Fibroblast of lung (primary cell): ENCODE results near the gene NCKAP5. TPM values are rescaled to one million over a fixed set of nuclear protein-coding genes. Genes with fewer than 3 reads are reported as not detected.

Experiments used
- DNase-seq, 2 donors: peaks; one replicate each; pipeline versions ENCODE4 v3.0.0 to v3.0.0-alpha.2; 2010; ENCODE audit warnings: low read depth in 2 of 2
- H2AFZ ChIP-seq: 2 replicates; pipeline ENCODE4 v1.5.1; 2012; ENCODE audit warnings: low read length, control low read depth, inconsistent platforms
- H3K27ac ChIP-seq: 2 replicates; pipeline ENCODE4 v1.5.1; 2011; ENCODE audit warnings: low read length, control low read depth; ENCODE audit not compliant: insufficient read depth
- H3K27me3 ChIP-seq: 2 replicates; pipeline ENCODE4 v1.5.1; 2011; ENCODE audit warnings: mild to moderate bottlenecking, low read length; ENCODE audit not compliant: control insufficient read depth, insufficient read depth
- H3K36me3 ChIP-seq: 2 replicates; pipeline ENCODE4 v1.5.1; 2011; ENCODE audit warnings: low read length; ENCODE audit not compliant: control insufficient read depth, insufficient read depth
- H3K4me1 ChIP-seq: 2 replicates; pipeline ENCODE4 v1.5.1; 2011; ENCODE audit warnings: low read length; ENCODE audit not compliant: control insufficient read depth, insufficient read depth; ENCODE audit errors: extremely low read depth
- H3K4me2 ChIP-seq: 2 replicates; pipeline ENCODE4 v1.5.1; 2011; ENCODE audit warnings: low read length, control low read depth; ENCODE audit not compliant: insufficient read depth; ENCODE audit errors: extremely low read depth
- H3K4me3 ChIP-seq, 4 experiments: fragments of 200-600 bp in 1 of 4; sonication (generic) in 1 of 4; replicated peaks in 1 of 4; 2 replicates each; pipeline ENCODE4 v1.5.1; 2011 to 2016; ENCODE audit warnings: low read length in 4 of 4, low read depth in 3 of 4, mild to moderate bottlenecking in 3 of 4, control low read depth in 2 of 4, inconsistent platforms in 1 of 4, mixed read lengths in 1 of 4; ENCODE audit not compliant: insufficient read depth in 1 of 4; ENCODE audit errors: control extremely low read depth in 1 of 4
- H3K79me2 ChIP-seq: 2 replicates; pipeline ENCODE4 v1.5.1; 2012; ENCODE audit warnings: mild to moderate bottlenecking, low read length, inconsistent platforms; ENCODE audit not compliant: control insufficient read depth, insufficient read depth
- H3K9ac ChIP-seq: 2 replicates; pipeline ENCODE4 v1.5.1; 2011; ENCODE audit warnings: mild to moderate bottlenecking, low read length, control low read depth; ENCODE audit not compliant: insufficient read depth
- H3K9me3 ChIP-seq: 2 replicates; pipeline ENCODE4 v1.5.1; 2012; ENCODE audit warnings: low read depth, low read length; ENCODE audit not compliant: control insufficient read depth, insufficient read depth
- H4K20me1 ChIP-seq: 2 replicates; pipeline ENCODE4 v1.5.1; 2011; ENCODE audit warnings: low read length; ENCODE audit not compliant: control insufficient read depth, insufficient read depth; ENCODE audit errors: extremely low read depth
- EZH2 ChIP-seq: IDR thresholded peaks from 2 replicates; pipeline ENCODE4 v1.5.1; 2012; ENCODE audit warnings: low read length, control low read depth, mild to moderate bottlenecking; ENCODE audit errors: missing control alignments
- polyA plus RNA-seq, 2 donors: library from polyadenylated mRNA; depleted of rRNA in 1 of 2; stranded (reverse) in 1 of 2; unstranded in 1 of 2; fragments of >200 nt; gene quantifications; 2 replicates each; pipeline ENCODE4 v1.2.1, GENCODE V29; 2011 to 2012; ENCODE audit warnings: missing spikeins in 1 of 2
- total RNA-seq: library from RNA; depleted of rRNA; stranded (reverse); fragments of >200 nt; gene quantifications from 2 replicates; pipeline ENCODE4 v1.2.1, GENCODE V29; 2014
- TF ChIP-seq, protein P1 (sequence below), 2 donors: IDR thresholded peaks in 1 of 2; conservative IDR thresholded peaks in 1 of 2; 1 replicate in 1 of 2; 2 replicates in 1 of 2; pipeline ENCODE4 v1.5.1; 2011 to 2012; ENCODE audit warnings: low read length in 2 of 2, control low read depth in 1 of 2, inconsistent platforms in 1 of 2, low read depth in 1 of 2, mild to moderate bottlenecking in 1 of 2

NCKAP5 gene
- total and polyA plus RNA-seq, 2 donors (not counting 1 experiment from before 2014, with no cell fraction given) = 2.6 to 6.2 TPM

DNA sequence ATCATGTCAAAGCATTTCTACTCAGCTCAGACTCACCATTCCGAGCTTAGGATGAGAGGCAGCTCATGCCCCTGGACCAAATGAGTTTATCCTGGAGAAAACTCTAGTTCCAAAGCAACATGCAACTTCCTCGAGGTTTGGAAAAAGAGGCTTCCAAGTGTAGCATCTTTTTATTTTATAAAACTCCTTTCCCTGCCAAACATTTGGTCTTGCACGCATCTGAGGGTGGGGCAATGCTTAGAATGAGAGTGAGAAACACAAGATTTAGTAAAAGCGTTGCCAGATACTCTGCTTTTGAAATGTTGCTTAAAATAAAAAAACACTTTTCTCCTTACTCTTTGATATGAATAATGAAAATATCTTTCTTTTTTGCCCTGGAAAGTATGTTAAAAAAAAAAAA is 151.5 kb downstream of the NCKAP5 start:
- Histone ChIP-seq H3K4me3 (no peak overlapping the region), H3K36me3 (no peaks in the 10 kb centered on the region), H3K4me1 (no peaks in the 10 kb centered on the region), H3K27me3 (no peaks in the 10 kb centered on the region), H3K79me2 (no peaks in the 10 kb centered on the region), H3K27ac (no peak overlapping the region), H3K9me3 (no peaks in the 10 kb centered on the region), H3K9ac (no peak overlapping the region), H3K4me2 (no peak overlapping the region), H2AFZ (no peak overlapping the region), H4K20me1 (no peaks in the 10 kb centered on the region)
- peak in 1 of 2 donors; percentile 6 for DNase-seq
- TF ChIP-seq EZH2 = no peak
- TF ChIP-seq, protein P1, sequence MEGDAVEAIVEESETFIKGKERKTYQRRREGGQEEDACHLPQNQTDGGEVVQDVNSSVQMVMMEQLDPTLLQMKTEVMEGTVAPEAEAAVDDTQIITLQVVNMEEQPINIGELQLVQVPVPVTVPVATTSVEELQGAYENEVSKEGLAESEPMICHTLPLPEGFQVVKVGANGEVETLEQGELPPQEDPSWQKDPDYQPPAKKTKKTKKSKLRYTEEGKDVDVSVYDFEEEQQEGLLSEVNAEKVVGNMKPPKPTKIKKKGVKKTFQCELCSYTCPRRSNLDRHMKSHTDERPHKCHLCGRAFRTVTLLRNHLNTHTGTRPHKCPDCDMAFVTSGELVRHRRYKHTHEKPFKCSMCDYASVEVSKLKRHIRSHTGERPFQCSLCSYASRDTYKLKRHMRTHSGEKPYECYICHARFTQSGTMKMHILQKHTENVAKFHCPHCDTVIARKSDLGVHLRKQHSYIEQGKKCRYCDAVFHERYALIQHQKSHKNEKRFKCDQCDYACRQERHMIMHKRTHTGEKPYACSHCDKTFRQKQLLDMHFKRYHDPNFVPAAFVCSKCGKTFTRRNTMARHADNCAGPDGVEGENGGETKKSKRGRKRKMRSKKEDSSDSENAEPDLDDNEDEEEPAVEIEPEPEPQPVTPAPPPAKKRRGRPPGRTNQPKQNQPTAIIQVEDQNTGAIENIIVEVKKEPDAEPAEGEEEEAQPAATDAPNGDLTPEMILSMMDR (conservative IDR thresholded peaks at IDR 0.05 in 1 of 2, IDR thresholded peaks at IDR 0.05 in 1 of 2; ENCODE audit: low read depth in 1 of 2, low read length in 2 of 2) = no peak

DNA sequence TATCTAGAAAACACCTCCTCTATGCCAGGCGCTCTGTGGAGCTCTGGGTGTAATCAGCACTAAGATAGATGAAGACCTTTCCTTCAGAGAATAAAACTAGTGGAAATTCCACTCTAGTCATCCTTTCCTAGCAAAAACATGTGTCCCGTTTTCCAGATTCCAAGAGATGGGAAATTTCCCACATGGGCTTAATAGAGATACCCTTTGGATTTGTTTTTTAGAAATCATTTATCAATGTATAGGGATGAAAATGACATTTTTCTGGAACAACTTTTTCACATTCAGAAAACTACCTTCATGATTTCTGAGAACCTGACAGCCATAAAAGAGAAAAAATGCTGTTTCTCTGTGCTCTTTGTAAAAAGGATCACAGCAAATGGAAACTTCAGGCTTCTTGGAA is 152.1 kb downstream of the NCKAP5 start:
- TF ChIP-seq, protein P1 (conservative IDR thresholded peaks at IDR 0.05 in 1 of 2, IDR thresholded peaks at IDR 0.05 in 1 of 2; ENCODE audit: low read depth in 1 of 2, low read length in 2 of 2) = no peak
- no peak for TF ChIP-seq EZH2
- Histone ChIP-seq H3K27ac (no peak overlapping the region), H3K9me3 (no peaks in the 10 kb centered on the region)

DNA sequence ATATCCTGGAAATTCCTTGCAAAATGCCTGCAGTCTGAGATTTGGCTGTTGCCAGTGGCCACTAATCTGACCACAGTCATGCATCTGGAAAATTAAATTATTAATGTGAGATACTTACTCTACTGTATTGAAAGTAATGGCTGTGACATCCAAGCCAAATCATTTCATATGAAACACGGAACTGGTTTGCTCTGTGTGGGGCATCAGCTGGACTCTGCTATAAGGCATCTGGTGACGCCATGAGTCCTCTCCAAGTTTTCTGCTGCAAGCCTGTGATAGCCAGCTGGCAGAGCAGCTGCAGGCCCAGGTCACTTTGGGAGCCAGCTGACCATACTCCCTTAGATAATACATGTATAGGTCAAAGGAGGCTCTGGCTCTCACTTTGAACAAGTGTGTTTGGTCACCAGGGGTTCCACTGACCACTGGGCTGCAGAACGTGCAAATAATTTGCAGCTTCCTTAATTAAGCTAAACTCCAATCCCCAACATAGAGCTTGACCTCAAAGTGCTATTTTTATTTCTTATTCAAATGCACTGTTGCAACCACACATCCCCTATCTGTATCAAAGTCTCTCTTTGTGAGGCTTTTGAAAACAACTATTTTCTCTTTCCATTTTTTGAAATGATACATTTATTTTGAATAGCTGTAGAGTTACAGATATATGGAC is 152.9 kb downstream of the NCKAP5 start:
- Histone ChIP-seq H2AFZ (no peak overlapping the region), H3K9ac (no peak overlapping the region), H3K4me1 (no peaks in the 10 kb centered on the region), H3K79me2 (no peaks in the 10 kb centered on the region), H3K9me3 (no peaks in the 10 kb centered on the region), H4K20me1 (no peaks in the 10 kb centered on the region), H3K27ac (no peak overlapping the region), H3K36me3 (no peaks in the 10 kb centered on the region), H3K27me3 (no peaks in the 10 kb centered on the region), H3K4me2 (no peak overlapping the region), H3K4me3 (no peak overlapping the region)
- DNase-seq = peak; percentile 19 to 68
- TF ChIP-seq, protein P1 (conservative IDR thresholded peaks at IDR 0.05 in 1 of 2, IDR thresholded peaks at IDR 0.05 in 1 of 2; ENCODE audit: low read depth in 1 of 2, low read length in 2 of 2) = no peak
- TF ChIP-seq EZH2 = no peak

More for the DNA sequence above, 152.1 kb downstream of the NCKAP5 start:
- Histone ChIP-seq H3K4me3 (no peak overlapping the region), H3K27me3 (no peaks in the 10 kb centered on the region), H3K9ac (no peak overlapping the region), H2AFZ (no peak overlapping the region), H3K36me3 (no peaks in the 10 kb centered on the region), H4K20me1 (no peaks in the 10 kb centered on the region), H3K79me2 (no peaks in the 10 kb centered on the region), H3K4me2 (no peak overlapping the region), H3K4me1 (no peaks in the 10 kb centered on the region)
- DNase-seq = no peak
